ENCODE data around the gene BMX.

Gene BMX

DNA sequence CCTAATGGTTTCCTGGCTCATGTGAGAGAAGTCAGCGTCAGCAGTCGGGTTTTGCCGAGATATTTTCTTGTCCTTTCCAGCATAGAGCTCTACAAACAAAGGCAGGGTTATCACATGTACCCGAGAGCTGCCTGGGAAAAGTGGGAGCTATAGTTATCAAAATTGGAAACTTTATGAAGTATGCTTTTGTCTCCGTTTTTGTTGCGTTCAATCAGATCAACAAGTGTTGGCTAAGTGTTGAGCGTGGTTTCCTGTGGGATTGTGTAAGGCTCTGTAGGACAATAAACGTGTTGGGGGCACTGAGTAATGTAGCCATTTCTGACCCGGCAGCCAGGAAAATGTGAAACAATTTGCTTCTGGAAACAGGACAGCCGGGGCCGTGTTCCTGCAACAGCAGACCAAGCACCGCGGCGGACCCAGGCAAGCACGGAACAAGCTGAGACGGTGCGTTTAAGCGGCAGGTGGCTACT, at the start of gene BMX:
BMX (plus strand) TSS at position 311 of the 470 bp plus-strand sequence. CDS start 7,547 bp downstream, outside the sequence.
- DNase-seq (ENCODE audit: low spot score): no peak

DNA sequence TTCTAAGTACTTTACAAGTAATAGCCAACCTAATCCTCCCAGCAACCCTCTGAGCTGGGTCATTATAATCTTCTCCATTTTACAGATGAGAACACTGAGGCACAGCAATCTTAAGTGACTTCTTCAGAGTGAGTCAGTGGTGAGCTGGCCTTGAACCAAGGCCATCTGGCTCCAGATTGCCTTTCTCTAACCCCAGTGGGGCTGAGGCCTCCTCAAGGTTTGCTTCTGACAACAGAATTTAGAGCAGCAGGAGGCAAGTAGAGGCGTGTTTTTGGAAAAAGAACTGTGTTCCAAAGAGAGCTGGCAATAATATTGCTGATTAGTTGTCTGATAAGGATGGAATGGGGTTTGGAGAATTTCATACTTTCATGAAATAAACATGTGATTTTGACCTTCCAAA, 48.7 kb upstream of the BMX start:
- no peak for DNase-seq (ENCODE audit: low spot score)

DNA sequence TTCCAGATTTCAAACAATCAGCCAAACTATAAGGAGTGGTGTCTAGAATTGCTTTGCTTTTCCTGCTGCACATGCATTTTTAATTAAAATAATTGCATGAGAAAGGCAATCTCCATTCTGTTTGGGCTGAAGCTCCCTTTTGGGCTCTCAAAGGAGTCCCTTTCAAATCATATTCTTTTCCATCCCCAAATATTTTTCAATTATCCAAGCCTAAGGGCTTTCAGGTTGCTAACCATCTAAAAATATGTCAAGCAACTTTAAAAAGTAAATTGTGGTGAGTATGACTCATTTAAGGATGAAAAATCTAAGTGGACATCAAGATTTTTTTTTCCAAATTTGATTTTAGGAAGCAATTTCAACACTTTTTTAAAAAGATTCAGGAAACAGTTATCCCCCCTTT, 35.9 kb upstream of the BMX start:
- DNase-seq (ENCODE audit: low spot score): no peak

- DNase-seq (ENCODE audit: low spot score): no peak
These were observed 35.3 kb upstream of the BMX start for GRCh38 chrX:15465347-15465746.

GRCh38 chrX:15465896-15466651, 34.5 kb upstream of the BMX start:
- DNase-seq (ENCODE audit: low spot score): no peak

DNA sequence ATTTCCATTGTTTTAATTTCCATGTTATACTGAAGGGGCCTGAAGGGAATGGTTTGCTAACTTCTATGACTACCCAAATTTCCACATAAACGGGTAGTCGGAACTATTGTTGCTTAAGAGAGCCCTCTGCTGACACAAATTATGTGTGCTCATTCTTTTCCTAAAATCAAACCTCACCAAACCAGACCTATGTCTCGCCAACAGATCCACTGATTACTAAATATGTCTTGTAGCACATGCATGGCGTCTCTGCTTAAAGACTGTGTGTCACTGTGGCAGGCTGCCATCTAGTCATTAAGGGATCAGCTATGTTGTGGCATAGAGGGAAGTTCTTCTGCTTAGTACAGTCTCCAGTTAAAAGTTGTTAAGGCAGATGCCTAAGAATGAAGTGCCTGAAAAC, 32.6 kb upstream of the BMX start:
- DNase-seq (ENCODE audit: low spot score): peak; percentile 28

GRCh38 chrX:15469613-15470012, 31.0 kb upstream of the BMX start:
- DNase-seq (ENCODE audit: low spot score): no peak

DNA sequence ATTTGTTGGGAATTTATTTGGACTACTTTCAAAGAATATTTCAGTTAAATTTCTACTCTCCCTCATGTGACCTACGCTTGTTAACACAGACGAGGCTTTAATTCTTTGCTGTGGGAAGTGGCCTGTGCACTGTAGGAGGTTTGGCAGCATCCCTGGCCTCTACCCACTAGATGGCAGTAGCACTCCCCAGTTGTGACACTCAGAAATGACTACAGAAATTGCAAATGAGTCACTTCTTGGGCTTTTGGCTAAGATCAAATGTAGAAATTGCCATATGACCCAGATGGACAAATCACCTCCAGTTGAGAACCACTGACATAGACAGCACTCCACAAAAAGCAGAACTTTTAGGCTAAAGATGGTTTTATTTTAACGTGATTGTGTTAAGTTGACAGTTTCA, 29.6 kb upstream of the BMX start:
- DNase-seq (ENCODE audit: low spot score): peak; percentile 66

- DNase-seq (ENCODE audit: low spot score): no peak
These were observed 28.1 kb upstream of the BMX start for GRCh38 chrX:15472531-15472930.

DNA sequence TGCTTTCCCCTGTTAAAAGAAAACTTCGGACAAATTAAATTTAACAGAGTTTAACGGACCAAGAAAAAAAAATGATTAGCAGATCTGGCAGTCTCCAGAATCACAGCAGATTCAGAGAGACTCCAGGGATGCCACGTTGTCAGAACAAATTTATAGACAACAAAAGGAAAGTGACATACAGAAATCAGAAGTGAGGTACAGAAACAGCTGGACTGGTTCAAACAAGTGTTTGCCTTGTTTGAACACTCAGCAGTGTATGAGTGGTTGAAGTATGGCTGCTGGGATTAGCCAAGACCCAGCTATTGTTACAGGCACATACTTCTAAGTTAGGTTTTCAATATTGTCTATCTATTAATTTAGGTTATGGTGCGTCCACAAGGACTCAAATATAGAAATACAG, 26.6 kb upstream of the BMX start:
- DNase-seq (ENCODE audit: low spot score): no peak

DNA sequence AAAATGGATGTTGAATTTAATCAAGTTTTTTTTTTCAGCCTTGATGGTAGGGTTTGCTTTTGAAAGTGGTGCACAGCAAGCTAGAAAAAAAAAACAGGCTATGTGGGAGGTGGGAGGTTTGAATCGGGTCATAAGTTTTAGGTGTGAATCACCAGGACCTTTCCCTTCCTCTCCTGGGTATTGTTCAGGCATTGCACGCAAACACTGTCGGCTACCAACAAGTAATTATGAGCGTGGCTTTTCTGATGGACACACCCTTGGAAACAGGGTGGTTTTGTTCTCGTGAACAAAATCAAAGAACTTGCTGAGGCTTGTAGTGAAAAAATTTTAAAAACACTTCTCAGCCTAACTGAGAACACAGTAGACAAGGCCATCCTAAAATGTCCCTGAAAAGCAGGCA, 25.6 kb upstream of the BMX start:
- DNase-seq (ENCODE audit: low spot score): no peak

DNA sequence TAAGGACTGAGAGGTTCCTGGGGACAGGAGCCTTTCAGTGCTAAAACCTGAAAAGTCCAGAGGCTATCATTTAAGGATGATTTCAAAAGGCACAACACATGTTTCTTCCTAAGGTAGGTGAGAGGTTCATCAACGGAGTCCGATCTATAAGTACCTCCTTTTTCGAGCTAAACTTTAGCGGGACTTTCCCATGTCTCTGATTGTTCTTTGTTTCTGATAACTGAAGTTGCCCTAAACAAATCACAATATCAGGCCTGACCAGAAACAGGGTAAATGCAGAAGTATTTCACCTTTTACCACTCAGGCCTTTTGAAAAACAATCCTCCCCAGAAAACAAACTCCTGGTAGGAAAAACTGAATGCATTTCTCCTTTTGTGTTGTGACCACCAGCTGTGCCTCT, 25.1 kb upstream of the BMX start:
- DNase-seq (ENCODE audit: low spot score): no peak

DNA sequence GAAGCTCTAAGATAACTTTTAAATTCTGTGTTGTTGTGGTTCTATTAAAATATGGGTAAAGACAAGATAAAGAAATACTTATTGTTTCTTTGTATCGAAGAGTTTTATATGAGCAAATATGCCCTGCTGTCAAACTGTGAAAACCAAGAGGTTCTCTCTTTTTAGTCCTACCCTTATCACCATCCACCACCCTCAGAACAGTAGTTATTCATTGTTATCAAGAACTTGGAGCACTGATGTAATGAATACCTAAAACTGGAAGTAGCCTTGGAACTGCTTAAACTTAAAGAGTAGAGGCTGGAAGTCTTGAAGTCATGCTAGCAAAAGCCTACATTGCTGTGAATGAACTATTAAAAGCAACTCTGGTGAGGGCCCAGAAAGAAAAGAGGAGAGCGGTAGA, 16.7 kb upstream of the BMX start:
- DNase-seq (ENCODE audit: low spot score): no peak

DNA sequence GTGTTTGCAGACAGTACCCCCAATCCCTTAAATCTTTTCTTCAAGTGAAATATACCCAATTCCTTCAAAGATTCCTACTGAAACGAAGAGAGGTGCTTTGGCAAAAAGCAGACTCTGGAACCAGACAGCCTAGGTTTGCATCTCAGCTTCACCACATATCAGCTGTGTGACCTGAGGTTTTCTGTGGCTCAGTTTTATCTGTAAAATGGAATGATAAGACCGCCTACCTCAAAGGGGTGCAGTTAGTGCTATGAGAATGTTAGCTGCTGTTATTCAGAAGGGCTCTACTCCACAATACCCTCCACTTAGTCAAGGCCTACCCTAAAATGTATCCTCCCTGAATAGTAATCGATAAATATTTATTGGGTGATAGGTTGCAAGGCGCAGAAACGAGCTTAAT, 8.1 kb upstream of the BMX start:
- DNase-seq (ENCODE audit: low spot score): no peak

DNA sequence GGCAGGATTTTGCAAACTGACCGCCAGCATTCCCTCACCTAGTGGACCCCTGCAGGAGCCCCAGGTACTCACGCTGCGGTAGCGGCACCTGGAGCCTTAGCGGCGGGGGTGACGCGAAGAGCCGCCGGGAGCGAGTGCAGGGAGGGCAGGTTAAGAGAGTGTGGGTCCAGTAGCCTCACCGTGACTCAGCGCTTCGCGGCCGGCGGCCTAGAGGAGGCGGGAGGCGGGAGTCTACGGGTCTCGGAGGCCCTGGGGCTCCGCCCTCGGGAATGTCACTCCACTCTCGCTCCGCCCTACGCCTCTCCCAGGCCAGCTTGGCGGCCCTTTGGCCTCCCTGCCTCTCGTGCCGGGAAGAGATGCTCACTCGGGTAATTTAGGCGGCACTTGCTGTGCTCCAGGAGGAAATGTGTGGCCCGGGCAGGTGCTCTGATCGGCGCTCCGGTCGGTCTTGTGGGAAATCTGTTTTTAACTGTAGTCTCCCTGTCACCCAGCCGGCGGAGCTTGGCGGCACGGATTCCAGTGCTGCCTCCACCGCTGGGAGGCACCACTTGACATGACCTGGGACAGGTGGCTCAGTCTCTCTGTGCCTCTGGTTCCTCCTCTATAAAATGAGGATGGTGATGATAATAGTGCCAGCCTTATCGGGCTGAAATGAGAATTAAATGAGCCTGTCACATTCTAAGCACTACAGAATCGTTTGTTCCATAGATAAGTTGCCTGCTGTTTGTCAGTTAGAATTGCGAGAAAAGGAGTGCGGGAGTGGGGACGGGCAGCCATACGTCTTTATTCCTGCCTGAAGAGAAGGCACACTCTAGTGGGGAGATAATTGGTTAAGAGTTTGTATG, 7.3 kb upstream of the BMX start, which contains the start of gene PIR:
PIR (minus strand) TSS at position 216 of the 845 bp plus-strand sequence. CDS start 2,076 bp downstream, outside the sequence.
- peak; percentile 86 for DNase-seq (ENCODE audit: low spot score)

- DNase-seq (ENCODE audit: low spot score): no peak
These were observed 4.8 kb upstream of the BMX start for GRCh38 chrX:15495801-15496200.

- DNase-seq (ENCODE audit: low spot score): no peak
These were observed 3.8 kb upstream of the BMX start for GRCh38 chrX:15496824-15497223.

DNA sequence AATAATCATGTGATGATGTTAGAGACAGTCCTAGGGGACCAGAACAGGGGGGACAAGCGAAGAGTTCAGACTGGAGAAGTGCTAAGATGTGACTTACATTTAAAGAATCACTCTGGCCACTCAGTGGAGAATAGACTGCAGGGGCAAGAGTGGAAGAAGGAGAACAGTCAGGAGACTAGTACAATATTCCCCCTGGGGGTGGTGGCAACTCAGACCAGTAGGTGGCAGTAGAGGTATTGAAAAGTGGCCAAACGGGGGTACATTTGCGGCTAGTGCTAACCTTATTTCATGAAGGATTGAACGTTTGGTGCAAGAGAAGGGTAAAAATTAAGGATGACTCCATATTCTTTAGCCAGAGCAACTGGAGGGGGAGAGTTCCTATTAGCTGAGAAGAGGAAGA, 2.7 kb upstream of the BMX start:
- DNase-seq (ENCODE audit: low spot score): peak; percentile 17

DNA sequence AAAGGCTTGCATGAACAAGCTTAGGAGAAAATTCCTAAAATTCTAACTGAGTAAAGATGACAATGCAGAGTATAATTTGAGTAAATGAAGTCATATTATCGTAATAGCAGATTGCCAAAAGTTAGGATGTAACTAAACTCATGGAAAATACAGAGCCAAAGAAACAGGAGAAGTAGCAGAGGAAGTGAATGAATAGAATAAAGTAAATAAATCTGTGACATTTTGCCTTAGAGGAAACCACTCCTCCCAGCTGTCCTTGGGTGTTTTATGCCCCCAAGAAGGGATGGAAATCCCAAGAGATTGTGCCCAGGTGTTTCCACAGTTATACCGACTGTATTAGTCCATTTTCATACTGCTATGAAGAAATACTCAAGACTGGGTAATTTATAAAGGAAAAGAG, 1.9 kb upstream of the BMX start:
- no peak for DNase-seq (ENCODE audit: low spot score)

GRCh38 chrX:15499976-15500375, 631 bp upstream of the BMX start:
- no peak for DNase-seq (ENCODE audit: low spot score)

GRCh38 chrX:15501506-15501905, 899 bp downstream of the BMX start:
- DNase-seq (ENCODE audit: low spot score): no peak

- no peak for DNase-seq (ENCODE audit: low spot score)
These were observed 4.1 kb downstream of the BMX start for GRCh38 chrX:15504661-15505060.

GRCh38 chrX:15505101-15505500, 4.5 kb downstream of the BMX start:
- no peak for DNase-seq (ENCODE audit: low spot score)
